ENCODE data around the gene PHLPP1. TPM values are rescaled to one million over a fixed set of nuclear protein-coding genes. Genes with fewer than 3 reads are reported as not detected.
A peak's percentile ranks its signal among the peaks of the same experiment; 100 is the strongest.

The PHLPP1 gene
- total RNA-seq (10 to 100 TPM; 20.9 to 61.6 (median 43.5) TPM), polyA plus RNA-seq (10 to 100 TPM; 13.8 to 20.9 (median 16.3) TPM)
- long read RNA-seq, donor 1, full-length matches to known transcripts, result 1 of 13 reads
- long read RNA-seq, donor 1, partial matches to known transcripts, result 12 of 13 reads
- long read RNA-seq, donor 1, other reads (novel, unspliced or antisense), result 0 of 13 reads
- long read RNA-seq, donor 2, full-length matches to known transcripts, result 2 of 8 reads
- long read RNA-seq, donor 2, partial matches to known transcripts, result 6 of 8 reads
- long read RNA-seq, donor 2, other reads (novel, unspliced or antisense), result 0 of 8 reads
- long read RNA-seq, donor 3, result 0 reads
- long read RNA-seq, donor 4, partial matches to known transcripts, result 12 of 14 reads
- long read RNA-seq, donor 4, other reads (novel, unspliced or antisense), result 2 of 14 reads
- long read RNA-seq, donor 5, full-length matches to known transcripts, result 20 of 36 reads
- long read RNA-seq, donor 5, partial matches to known transcripts, result 12 of 36 reads
- long read RNA-seq, donor 5, other reads (novel, unspliced or antisense), result 4 of 36 reads
- long read RNA-seq, donor 6, partial matches to known transcripts, result 0 of 5 reads
- long read RNA-seq, donor 6, other reads (novel, unspliced or antisense), result 5 of 5 reads
- long read RNA-seq, donor 7, result 0 reads
- long read RNA-seq, donor 8, full-length matches to known transcripts, result 3 of 8 reads
- long read RNA-seq, donor 8, partial matches to known transcripts, result 5 of 8 reads
- long read RNA-seq, donor 8, other reads (novel, unspliced or antisense), result 0 of 8 reads
- long read RNA-seq, donor 9, full-length matches to known transcripts, result 1 of 1 reads
- long read RNA-seq, donor 9, partial matches to known transcripts, result 0 of 1 reads
- long read RNA-seq, donor 9, other reads (novel, unspliced or antisense), result 0 of 1 reads
- long read RNA-seq, donor 10, full-length matches to known transcripts, result 2 of 2 reads
- long read RNA-seq, donor 10, partial matches to known transcripts, result 0 of 2 reads
- long read RNA-seq, donor 10, other reads (novel, unspliced or antisense), result 0 of 2 reads

DNA sequence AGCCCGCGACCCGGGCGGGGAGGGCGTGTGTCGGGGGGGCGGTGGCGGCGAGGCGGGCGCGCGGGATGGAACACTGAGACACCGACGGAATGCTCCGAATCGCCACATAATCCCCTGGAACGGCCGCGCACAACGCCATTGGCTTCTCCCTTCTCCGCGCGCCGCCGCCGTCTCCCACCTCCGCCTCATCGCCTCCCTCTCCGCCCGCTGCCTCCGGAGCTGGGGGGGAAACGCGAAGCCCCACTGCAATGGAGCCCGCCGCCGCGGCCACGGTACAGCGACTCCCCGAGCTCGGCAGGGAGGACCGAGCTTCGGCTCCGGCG, at the start of gene PHLPP1:
Gene PHLPP1 (plus strand): TSS at position 106 of the 323 bp plus-strand sequence. CDS start 143 bp downstream, at position 249.
- H3K27me3 ChIP-seq, result no peaks in the 10 kb centered on the region
- peaks cover 0 to 19% of the 10 kb centered on the region in 2 donors for H3K4me1 ChIP-seq (replicated peaks in 1 of 2)
- WGBS, 4 donors, result 0% methylated on average over 11 to 46 of the region's 46 CpGs; no CpG with 5 or more reads in 1 of the 4 donors
- peak; percentile 65 to 93 for TF ChIP-seq POLR2A (IDR thresholded peaks at IDR 0.05)
- no peak for TF ChIP-seq CTCF (IDR thresholded peaks at IDR 0.05)
- H3K9me3 ChIP-seq (replicated peaks in 1 of 3), result no peaks in the 10 kb centered on the region
- DNase-seq, result no peak
- intact Hi-C loops (cut with DNase I), result loop anchor here (5.0 to 10.0 kb wide), 3 partner anchors 139 to 699 kb away; no protein-coding TSS in a partner anchor
- no peaks in the 10 kb centered on the region for H3K36me3 ChIP-seq (replicated peaks in 1 of 2)
- H3K27ac ChIP-seq, result peak within 1 kb of the TSS in 4 of 5 donors; percentile 89 to 94 (median 92)
- peak within 1 kb of the TSS in 3 of 4 donors; percentile 57 to 93 (median 67) for H3K4me3 ChIP-seq

DNA sequence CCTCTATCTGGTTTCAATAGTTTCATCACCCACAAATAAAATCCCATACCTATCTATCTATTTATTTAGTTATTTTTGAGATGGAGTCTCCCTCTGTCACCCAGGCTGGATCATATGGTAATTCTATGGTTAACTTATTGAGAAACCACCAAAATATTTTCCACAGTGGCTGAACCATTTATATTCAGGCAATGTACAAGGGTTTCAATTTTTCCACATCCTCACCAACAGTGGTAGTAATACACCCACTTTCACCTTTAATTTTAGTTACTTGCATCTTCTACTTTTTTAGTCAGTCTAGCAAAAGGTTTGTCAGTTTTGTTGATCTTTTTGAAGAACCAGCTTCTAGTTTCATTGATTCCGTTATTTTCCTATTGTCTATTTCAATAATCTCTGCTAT, 46.1 kb upstream of the PHLPP1 start:
- H3K4me3 ChIP-seq, result no peak overlapping the region
- 81 to 100% (median 92%) methylated on average over 1 of the region's 1 CpG for WGBS, 4 donors
- TF ChIP-seq CTCF (IDR thresholded peaks at IDR 0.05) (no peak), POLR2A (IDR thresholded peaks at IDR 0.05) (no peak)
- H3K9me3 ChIP-seq (replicated peaks in 1 of 3), result no peaks in the 10 kb centered on the region
- H3K27me3 ChIP-seq, result no peaks in the 10 kb centered on the region
- DNase-seq, result no peak
- intact Hi-C loops (cut with DNase I), result no loop called here
- no peak overlapping the region for H3K27ac ChIP-seq
- no peaks in the 10 kb centered on the region for H3K36me3 ChIP-seq (replicated peaks in 1 of 2)
- peaks cover 0 to 6% of the 10 kb centered on the region in 2 donors for H3K4me1 ChIP-seq (replicated peaks in 1 of 2)

DNA sequence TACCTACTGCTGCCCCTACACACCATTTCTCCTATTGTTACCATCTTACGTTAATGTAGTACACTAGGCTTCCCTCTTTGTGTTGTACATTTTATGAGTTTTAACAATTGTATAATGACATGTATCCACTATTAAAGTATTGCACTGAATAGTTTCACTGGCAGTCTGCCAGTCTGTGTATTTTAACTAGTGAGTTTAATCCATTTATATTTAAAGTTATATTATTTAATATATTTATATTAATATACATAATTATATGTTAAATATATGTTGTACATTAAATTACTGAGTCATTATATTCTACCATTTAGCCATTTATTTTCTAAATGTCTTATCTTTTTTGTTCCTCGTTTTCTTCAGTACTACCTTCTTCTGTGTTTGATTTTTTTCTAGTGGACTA, 44.8 kb upstream of the PHLPP1 start:
- TF ChIP-seq POLR2A (IDR thresholded peaks at IDR 0.05) (no peak), CTCF (IDR thresholded peaks at IDR 0.05) (no peak)
- WGBS, 4 donors, result 92 to 96% (median 94%) methylated on average over 2 of the region's 2 CpGs
- no peaks in the 10 kb centered on the region for H3K9me3 ChIP-seq (replicated peaks in 1 of 3)
- no peaks in the 10 kb centered on the region for H3K4me1 ChIP-seq (replicated peaks in 1 of 2)
- DNase-seq, result no peak
- H3K27ac ChIP-seq, result no peak overlapping the region
- intact Hi-C loops (cut with DNase I), result no loop called here
- no peaks in the 10 kb centered on the region for H3K27me3 ChIP-seq
- H3K4me3 ChIP-seq, result no peak overlapping the region
- no peaks in the 10 kb centered on the region for H3K36me3 ChIP-seq (replicated peaks in 1 of 2)

- Histone ChIP-seq H3K4me1 (replicated peaks in 1 of 2) (no peaks in the 10 kb centered on the region), H3K36me3 (replicated peaks in 1 of 2) (no peaks in the 10 kb centered on the region), H3K4me3 (no peak overlapping the region), H3K27ac (no peak overlapping the region), H3K27me3 (no peaks in the 10 kb centered on the region), H3K9me3 (replicated peaks in 1 of 3) (no peaks in the 10 kb centered on the region)
- intact Hi-C loops (cut with DNase I), result no loop called here
- DNase-seq, result no peak
- TF ChIP-seq CTCF (IDR thresholded peaks at IDR 0.05), result no peak
- no peak for TF ChIP-seq POLR2A (IDR thresholded peaks at IDR 0.05)
- whole genome bisulfite sequencing, 4 donors, result 59 to 66% (median 61%) methylated on average over 2 of the region's 2 CpGs
These were observed 42.7 kb upstream of the PHLPP1 start for GRCh38 chr18:62672600-62672999.
